HG02759 (cell line): ENCODE results near the gene SCAPER.

Experiments used
- ATAC-seq: cut with Tn5 transposase; IDR thresholded peaks from one replicate; pipeline ENCODE4 v1.9.1; 2021; ENCODE audit warnings: mild to moderate bottlenecking, moderate library complexity; ENCODE audit not compliant: unreplicated experiment

SCAPER gene

GRCh38 chr15:76678766-76679165 is 226.4 kb downstream of the SCAPER start:
- ATAC-seq = no peak

GRCh38 chr15:76674883-76675282 is 230.3 kb downstream of the SCAPER start:
- no peak for ATAC-seq

- ATAC-seq = no peak
Measured at GRCh38 chr15:76669521-76670207, 235.5 kb downstream of the SCAPER start.

- ATAC-seq = no peak
Measured at GRCh38 chr15:76668900-76669299, 236.2 kb downstream of the SCAPER start.

DNA sequence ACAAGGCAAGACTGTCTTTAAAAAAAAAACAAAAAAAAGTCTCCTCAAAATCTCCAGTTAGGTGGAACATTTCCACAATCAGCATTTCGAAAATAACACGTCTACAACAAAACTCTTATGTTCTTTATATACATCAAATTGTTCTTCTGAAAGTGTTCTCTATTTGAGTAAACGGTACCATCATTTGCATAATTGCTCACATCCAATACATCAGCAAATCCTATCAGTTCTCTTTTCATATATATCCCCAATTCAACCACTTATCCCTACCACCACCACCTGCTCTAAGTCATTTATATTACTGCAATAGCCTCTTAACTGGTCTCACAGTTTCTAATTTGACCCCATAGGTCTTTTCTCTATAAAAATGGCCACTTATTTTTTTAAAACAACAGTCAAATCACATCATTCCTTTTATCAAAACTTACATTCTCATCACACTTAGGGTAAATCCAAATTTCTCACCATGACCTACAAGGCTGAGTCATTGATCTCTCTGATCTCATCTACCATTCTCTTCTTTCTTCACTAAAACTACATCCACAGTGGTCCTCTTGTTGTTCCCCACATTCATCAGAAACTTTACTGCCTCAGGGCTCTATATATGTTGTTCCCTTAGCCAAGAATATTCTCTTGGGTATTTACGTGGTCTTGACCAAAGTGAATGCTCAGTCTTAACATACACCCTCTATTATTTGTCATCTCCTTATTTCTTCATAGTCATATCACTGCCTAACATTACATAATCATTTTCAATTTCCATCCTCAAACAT is 237.0 kb downstream of the SCAPER start:
- no peak for ATAC-seq

- ATAC-seq = no peak
Measured at GRCh38 chr15:76664895-76665294, 240.2 kb downstream of the SCAPER start.

GRCh38 chr15:76664411-76664810 is 240.7 kb downstream of the SCAPER start:
- no peak for ATAC-seq

GRCh38 chr15:76663529-76663928 is 241.6 kb downstream of the SCAPER start:
- ATAC-seq = no peak

- no peak for ATAC-seq
Measured at GRCh38 chr15:76648732-76649444, 256.3 kb downstream of the SCAPER start.

DNA sequence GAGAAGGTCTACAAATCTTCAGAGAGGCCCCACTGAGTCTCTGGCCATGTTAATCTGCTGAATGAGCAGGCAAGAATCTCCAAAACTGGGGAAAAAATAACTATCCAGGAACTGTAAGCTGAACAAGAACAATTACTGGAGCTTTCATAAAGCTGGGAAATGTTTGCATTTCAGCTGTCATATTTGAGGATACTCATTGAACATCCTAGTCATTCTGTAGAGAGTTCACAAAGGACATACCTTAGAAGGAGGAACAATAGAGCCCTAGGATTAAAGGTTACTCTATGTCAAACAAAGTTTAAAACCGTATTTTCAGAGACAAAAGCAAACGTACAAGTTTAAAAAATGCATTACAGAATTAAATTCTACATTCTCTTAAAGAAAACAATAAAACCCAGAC is 257.5 kb downstream of the SCAPER start:
- ATAC-seq = no peak

DNA sequence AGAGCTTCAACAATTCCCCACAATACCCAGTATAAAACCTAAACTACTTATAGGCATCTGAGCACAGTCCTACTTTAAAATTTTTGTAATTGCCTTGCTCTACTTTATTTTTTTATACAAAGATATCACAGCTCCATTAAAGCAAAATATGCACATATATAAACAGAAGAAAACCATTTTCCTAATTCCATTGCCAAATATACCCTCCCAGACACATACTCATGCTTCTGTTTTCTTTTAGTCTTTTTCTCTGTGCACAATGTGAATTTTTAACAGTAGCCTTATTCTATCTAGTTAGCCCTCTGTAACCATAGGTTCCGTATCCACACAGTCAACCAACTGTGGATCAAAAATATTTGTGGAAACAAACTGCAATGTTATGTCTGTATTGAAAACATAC is 260.5 kb downstream of the SCAPER start:
- no peak for ATAC-seq

DNA sequence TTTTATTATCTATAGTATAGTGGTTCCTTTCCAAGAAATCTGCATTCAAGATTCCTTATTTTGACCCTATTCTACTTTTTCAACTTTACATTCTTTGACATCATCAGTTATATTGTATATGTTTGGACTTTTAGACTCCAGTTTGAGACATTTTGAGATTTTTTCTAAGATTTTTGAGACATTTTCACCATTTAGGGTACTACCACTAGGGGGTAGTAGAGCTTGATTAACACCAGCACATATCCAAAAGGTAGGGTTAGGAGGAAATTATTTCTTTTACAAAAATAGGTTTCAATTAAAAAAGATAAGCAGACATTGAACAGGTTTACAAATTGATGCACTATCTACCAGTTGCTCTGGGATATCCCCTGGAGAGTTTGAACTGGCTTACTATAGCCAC is 262.5 kb downstream of the SCAPER start:
- ATAC-seq = no peak

GRCh38 chr15:76637166-76637565 is 268.0 kb downstream of the SCAPER start:
- no peak for ATAC-seq

DNA sequence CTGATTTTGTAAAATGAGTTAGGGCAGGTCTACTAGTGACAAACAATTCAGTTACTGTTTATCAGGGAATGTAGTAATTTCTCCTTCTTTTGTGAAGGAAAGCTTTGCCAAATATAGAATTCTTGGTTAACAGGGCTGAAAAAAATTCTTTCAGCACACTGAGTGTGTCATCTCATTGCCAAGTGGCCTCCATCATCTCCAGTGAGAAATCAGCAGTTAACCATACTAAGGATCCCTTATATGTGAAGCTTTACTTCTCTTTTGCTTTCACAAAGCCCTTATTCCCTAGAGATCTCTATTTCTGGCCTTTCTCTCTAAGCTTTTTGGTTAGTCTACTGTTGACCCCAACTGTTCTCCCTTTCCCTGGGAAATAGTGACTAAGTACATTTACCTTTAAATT is 269.1 kb downstream of the SCAPER start:
- ATAC-seq = no peak

- no peak for ATAC-seq
Measured at GRCh38 chr15:76626611-76627010, 278.5 kb downstream of the SCAPER start.

GRCh38 chr15:76625267-76625666 is 279.9 kb downstream of the SCAPER start:
- no peak for ATAC-seq

DNA sequence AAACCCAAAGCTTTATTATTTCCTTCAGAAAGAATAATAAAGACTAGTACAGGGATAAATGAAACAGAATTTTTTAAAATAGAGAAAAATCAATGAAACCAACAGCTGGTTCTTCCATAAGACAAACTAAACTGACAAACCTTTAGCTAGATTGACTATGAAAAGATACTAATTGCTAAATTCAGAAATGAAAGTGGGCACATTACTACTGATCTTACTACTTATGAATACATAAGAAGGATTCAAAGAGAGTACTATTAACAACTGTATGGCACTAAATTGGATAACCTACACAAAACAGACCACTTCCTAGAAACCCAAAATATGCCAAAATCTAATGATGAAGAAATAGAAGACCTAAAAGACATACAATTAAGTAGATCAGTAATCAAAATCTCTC is 290.4 kb downstream of the SCAPER start:
- no peak for ATAC-seq

- no peak for ATAC-seq
Measured at GRCh38 chr15:76588811-76589747, 316.1 kb downstream of the SCAPER start.

DNA sequence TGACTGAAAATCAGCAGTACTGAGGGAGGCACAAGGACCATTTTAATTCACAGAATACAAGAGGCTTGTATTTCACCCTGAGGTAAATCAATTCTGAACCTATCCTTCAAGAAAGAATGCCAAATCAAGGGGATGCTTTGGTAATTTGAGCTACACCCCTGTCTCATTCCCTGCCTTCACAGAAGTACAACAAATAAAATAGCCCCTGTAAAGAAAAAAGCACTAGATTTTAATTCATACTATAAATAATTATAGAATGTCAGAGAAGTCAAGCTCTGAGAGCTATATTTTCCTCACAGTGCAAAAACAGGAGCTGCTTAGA is 319.6 kb downstream of the SCAPER start:
- ATAC-seq = no peak

GRCh38 chr15:76584868-76585575 is 320.1 kb downstream of the SCAPER start:
- ATAC-seq = no peak
